ENCODE data around the gene SYT7. TPM values are rescaled to one million over a fixed set of nuclear protein-coding genes. Genes with fewer than 3 reads are reported as not detected.

SYT7 gene
- total RNA-seq, 1 experiment from 2014 or later, result 1.6 TPM

DNA sequence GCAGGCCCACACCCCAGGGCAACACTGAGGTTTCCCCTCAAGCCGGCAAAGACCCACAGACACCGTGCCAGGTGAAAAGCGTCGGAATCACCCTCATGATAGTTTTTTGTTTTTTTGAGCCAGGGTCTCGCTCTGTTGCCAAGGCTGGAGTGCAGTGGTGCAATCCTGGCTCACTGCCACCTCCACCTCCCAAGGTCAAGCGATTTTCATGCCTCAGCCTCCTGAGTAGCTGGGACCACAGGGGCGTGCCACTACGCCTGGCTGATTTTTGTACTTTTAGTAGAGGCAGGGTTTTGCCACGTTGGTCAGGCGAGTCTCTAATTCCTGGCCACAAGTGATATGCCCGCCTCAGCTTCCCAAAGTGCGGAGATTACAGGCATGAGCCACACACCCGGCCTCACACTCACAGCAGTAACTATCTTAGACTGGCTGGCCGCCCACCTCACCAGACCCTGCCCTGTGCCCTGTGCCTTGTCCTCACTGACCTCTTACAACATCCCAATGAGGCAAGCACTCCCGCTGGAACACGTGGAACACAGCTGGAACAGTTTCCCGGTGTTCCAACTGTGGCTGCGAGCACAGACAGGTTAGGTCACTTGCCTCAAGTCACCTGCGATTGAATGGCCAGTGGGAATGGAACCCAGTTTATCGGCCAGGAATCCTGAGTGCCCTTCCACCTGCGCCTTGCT, 51.2 kb downstream of the SYT7 start:
- in situ Hi-C loops (cut with HindIII; ENCODE audit: low sequenced_read_pairs), result no loop called here
- DNase-seq (ENCODE audit: low spot score), result no peak

DNA sequence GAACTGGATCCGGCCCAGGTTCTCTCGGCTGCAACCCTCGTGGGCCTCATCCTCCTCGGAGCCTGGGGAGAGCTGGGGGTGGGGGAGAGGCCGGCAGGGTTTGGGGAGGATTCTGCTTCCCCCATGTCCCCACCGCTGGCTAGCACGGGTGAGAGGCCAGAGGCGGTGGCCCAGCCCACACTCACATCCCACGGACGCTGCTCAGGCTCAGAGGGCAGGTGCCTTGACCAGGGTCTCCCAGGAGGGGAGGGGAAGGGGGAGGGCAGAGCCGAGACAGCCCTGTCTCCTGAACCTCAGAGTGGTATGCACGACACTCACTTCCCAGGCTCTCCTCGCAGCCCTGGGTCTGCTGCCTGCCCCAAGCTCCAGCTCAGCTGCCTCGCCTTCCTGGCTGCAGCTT, 52.8 kb downstream of the SYT7 start:
- no peak for DNase-seq (ENCODE audit: low spot score)
- in situ Hi-C loops (cut with HindIII; ENCODE audit: low sequenced_read_pairs), result no loop called here

DNA sequence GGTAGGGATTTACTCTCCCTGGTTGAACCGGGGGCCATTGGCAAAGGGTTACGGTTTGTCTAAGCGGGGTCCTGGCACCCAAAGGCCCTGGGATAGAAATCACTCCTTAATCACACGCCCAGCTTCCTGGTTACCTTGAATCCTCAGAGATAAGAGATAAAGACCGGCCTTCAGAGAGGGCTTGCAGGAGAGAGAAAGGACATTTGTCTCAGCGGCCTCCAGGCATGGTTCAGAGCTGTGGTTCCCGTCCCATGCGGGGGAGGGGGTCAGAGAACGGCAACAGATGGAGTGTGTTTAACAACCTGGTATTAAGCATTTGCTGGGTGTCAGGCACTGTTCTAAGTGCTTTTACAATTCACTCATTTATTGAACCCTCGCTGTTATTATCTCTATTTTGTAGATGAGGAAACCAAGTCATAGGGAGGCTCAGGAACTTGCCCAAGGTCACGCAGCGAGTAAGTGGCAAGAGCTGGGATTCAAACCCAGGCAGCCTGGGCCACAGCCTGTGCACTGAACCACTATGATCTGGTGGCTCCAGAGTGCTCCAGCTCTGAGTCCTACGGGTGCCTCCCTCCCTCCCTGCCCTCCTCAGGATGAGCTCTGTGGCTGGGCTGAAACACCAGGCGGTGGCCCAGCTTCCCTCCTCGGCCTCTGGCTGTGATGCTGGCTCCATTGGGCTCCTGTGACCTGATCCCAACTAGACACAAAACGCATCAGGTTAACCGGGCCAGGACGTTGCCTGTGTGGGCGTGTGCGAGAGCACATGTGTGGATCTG, 53.7 kb downstream of the SYT7 start:
- DNase-seq (ENCODE audit: low spot score), result no peak
- in situ Hi-C loops (cut with HindIII; ENCODE audit: low sequenced_read_pairs), result no loop called here

DNA sequence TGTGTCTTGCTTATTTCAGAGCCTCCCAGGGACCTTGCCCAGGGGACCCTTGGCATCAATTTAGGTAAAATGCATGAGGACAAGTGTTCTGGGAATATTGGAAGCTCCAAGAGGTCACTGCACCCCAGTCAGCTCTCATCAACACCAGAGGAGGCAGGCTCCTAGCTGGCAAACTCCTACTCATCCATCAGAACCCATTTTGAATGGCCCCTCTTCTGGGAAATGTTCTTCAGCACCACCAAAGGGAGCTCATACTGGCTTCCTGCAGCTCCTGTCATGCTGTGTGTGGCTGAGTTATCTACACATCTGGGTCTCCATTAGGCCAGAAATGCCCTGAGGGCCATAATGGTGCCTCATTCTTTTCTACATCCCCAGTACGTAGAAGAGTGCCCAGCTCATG, 54.6 kb downstream of the SYT7 start:
- no peak for DNase-seq (ENCODE audit: low spot score)
- in situ Hi-C loops (cut with HindIII; ENCODE audit: low sequenced_read_pairs), result no loop called here

DNA sequence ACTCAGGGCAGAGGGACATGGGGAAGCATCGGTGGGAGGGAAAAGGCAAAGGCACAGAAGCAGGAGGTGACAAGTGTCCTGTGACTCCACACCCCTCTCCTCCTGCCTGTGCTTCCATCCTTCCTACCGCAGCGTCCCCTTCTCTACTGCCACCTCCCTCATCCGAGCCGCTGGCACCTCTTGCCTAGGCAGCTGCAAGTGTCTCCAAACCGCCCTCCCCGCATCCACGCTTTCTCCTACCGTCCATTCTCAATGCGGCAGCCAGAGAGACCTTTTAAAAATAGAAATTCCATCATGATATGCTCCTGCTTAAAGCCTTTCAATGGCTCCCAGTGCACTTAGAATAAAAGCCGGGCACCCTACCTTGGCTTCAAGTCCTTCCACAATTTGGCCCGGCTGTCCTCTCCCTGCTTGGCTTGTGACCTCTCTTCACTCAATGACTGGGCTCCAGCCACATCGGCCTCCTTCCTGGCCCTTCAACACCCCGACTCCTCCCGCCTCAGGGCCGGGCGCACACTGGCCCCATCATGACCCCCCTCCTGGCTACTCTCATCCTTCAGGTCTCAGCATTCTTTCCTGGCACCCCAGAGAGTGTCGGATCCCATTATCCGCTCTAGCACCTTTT, 55.8 kb downstream of the SYT7 start:
- no peak for DNase-seq (ENCODE audit: low spot score)
- in situ Hi-C loops (cut with HindIII; ENCODE audit: low sequenced_read_pairs), result no loop called here

DNA sequence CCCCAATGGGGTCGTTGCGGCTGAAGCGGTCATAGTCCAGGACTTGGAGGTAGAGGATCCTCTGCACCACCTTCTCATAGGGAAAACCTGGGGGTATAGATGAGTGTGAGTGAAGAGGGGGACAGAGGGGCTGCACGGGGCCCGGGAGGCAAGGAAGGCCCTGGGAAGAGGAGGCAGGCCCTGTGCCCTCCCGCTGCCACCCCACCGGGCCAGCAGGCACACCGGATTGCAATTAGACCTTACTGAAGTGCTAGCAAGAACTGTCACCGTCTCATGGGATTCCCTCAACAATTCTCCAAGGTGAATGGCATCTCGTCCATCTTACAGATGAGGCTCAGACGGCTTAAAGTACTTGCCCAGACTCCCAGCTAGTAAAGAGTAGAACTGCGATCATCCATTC, 56.4 kb downstream of the SYT7 start:
- no peak for DNase-seq (ENCODE audit: low spot score)
- in situ Hi-C loops (cut with HindIII; ENCODE audit: low sequenced_read_pairs), result no loop called here

DNA sequence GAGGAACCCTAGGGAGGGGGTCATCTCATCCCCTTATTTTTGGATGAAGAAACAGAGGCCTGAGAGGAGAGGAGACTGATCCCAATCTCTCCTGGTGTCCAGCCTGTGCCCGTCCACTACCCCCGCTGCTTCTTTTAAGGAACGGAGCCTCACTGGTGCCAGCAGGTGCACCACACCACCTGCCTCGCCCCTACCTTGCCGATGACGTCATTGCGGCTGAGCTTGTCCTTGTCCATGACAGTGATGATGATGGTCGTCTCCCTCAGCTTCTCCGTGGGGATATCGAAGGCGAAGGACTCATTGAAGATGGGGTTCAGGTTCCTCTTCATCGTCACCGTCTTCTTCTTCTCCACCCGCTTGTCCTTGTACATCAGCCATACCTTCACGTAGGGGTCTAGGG, 58.0 kb downstream of the SYT7 start:
- in situ Hi-C loops (cut with HindIII; ENCODE audit: low sequenced_read_pairs), result no loop called here
- DNase-seq (ENCODE audit: low spot score), result no peak

DNA sequence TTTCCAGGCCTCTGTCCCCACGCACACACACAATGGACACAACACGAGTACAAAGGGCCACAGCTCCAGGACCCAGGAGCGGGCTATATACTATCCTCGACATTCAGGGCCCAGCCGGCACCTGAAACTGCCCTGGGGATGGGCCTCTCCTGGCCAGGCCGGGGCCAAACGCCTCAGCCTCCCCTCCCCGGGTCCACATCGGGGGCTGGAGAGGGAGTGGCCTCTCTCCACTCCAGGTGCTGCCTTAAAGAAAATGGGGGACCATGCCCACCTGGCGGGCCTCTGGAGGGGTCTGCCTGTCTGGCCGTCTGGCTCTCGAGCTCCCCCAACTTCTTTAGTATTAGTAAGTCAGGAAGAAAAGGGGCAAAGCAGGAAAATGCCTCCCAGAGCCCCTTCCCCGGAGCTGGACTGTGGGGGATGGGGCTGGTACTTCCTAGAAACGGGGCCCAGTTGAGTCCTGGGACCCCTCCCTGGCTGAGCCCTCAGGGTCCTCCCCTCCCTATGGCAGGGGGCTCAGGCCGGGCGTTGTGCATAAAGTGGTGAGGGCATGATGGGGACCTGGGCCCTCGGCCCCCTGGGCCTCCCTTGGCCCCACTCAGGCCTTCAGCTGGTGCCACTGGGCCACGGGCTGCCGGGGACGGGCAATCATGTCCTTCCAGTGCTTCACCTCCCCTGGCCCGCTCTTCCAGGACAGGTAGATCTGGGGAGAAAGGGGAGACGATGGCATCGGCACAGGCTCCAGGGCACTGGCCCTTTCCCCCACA, 62.7 kb downstream of the SYT7 start:
- DNase-seq (ENCODE audit: low spot score), result no peak
- in situ Hi-C loops (cut with HindIII; ENCODE audit: low sequenced_read_pairs), result no loop called here

DNA sequence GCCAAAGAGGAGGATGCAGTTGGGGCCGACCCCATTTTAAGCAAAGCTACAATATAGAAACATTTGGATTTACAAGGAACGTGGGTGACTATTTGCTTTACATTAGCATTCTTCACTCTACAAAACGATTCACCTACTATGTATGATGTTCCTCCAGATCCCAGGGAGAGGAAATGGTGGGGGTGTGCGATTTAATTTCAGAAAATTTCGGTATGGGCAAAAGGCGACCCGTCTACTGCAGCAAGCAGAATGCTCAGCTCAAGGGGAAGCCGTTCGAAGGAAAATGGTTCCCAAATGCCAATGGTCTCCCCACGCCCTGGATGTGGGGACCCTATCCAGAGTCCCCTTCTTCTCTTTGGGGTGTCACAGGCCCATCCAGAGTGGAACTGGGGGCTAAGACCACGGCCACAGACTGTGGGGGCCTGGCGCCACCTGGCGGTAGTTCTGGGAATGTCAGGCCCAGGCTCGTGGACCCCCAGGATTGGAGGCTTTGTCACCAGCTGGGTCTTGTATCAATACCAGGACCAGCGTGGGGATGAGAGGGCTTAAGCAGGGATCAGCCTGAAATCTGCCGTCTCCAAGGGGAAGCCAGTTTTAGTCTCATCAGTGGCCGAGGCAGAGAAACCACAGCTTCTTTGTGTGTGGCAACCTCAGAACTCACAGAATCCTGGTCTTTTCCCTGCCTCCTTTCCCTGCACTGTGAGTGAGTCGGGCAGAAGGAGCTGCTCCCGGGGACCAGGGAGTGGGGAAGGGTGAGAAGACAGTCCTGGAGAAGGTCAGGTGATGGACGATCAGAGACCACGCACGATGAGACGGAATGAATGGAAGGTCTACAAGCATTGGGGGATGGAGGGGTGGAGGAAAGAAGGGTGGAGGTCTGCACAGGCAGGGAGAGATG, 64.0 kb downstream of the SYT7 start:
- DNase-seq (ENCODE audit: low spot score), result no peak
- in situ Hi-C loops (cut with HindIII; ENCODE audit: low sequenced_read_pairs), result no loop called here

DNA sequence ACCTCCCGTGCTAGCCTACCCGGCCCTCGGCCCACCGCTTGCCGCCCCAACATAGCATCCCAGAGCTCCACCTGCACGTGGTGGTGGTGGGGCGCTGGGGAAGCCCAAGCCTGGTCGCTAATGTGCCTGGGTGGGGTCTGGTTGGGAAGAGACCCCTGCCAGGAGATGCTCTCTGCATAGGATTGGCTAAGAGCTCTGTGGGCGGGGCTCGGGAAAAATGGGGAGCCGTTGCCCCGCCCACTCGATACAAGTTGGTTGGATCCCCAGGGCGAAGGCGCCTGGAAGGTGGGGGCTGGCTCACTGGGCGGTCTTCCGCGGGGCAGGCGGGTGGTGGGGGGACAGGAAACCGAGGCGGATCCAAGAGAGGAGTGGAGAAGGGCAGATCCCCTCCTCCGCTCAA, 64.7 kb downstream of the SYT7 start:
- in situ Hi-C loops (cut with HindIII; ENCODE audit: low sequenced_read_pairs), result no loop called here
- DNase-seq (ENCODE audit: low spot score), result no peak

DNA sequence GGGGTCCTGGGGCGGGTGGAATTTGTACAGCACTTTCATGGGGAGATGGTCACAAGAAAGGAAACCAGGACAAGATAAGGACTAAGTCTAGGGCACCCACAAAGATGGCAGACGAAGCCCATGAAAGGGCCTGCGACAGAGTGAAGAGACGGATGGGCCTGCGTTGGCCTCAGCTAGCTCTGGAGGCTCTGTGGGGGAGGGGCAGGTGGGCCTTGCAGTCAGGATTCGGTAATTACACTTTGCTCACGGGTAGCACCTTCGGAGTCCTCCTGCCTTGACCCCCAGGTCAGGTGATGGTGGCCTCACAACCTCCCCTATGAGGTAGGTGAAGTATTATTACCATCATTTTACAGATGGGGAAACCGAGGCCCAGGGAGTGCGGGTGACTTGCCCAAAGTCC, 65.2 kb downstream of the SYT7 start:
- in situ Hi-C loops (cut with HindIII; ENCODE audit: low sequenced_read_pairs), result no loop called here
- no peak for DNase-seq (ENCODE audit: low spot score)

DNA sequence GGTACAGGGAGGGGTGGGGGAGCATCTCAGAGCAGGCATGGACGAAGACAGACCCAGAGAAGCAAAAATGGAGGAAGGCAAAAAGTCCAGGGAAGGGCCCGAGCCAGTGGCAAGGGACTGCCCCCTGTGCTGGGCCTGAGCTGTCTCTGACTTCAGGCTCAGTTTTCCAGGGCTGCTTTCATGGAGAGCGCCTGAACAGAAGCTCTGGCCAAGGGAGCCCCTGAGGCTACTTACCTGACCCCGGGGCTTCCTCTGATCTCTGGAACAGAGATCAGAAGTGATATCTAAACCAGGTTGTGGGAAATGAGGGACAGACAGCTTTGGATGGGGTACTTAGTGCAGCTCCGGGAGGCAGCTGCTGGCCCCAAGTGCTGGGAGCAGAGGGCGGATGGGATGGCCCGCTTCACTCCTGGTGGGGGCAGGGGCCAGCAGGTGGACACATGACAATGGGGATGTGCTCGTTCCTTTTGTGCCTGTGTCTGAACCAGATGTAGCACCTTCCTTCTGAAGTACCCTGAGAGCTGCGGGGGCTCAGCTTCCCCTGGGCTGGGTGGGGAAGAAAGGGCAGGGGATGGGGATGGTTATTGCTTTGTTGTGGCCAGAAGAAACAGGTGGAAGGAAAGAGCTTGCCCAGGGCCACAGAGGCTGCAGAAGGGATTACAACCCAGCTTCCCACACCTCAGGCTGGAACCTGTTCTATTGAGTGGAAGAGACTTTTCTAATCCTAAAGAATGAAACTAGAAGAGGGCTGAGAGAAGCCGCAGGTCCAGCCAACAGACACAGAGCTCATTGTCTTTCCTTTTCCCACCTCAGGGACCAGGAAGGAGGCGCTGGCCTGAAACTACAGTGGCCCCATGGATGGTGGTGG, 66.6 kb downstream of the SYT7 start:
- DNase-seq (ENCODE audit: low spot score), result no peak
- in situ Hi-C loops (cut with HindIII; ENCODE audit: low sequenced_read_pairs), result no loop called here

DNA sequence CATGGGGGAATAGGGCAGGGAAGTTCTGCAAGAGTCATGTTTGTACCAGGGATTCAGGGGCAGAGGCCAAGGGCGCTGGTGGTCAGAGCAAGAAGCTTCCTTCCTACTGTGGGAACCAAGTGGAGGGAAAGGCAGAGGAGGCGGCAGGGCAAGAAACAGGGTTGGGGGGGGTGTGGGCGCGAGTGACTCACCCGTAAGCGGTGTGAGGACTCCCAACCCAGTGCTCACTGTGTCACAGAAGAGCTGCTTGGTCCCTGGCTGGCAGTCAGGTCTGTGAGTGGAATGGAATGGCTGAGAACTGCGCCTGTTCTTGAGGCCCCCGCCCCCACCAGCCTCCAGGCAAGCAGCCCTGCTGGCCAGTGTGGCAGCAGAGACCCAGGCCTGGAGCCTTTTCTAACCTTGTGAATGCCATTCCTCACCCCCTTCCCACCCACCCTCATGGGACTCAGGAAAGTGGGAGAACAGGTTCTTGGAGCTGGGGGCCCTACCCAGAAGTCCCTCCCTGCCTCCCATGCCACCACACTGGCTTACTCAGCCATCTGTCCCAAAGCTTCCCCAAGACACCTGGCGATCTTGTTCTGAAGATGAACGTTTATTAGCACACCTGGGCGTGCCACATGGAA, 67.6 kb downstream of the SYT7 start:
- in situ Hi-C loops (cut with HindIII; ENCODE audit: low sequenced_read_pairs), result no loop called here
- no peak for DNase-seq (ENCODE audit: low spot score)

DNA sequence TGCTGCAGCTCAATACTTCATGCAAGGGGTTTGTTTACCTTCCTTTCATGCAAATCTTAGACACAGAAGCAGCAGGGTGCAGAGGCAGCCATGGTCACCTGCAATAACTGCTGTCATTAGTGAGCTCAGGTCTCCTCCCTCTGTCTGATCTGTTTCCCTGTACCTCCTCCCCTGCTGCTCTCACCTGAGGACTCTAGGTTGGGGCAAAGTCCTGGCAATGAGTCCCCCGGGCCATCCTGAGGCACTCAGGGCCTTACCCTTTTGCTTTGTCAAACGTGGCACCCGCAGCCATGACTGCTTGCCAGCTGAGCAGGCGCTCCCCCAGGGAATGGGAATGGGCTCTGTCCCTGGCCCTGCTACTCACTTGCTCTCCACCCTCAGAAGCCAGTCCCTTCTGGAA, 68.4 kb downstream of the SYT7 start:
- no peak for DNase-seq (ENCODE audit: low spot score)
- in situ Hi-C loops (cut with HindIII; ENCODE audit: low sequenced_read_pairs), result no loop called here

DNA sequence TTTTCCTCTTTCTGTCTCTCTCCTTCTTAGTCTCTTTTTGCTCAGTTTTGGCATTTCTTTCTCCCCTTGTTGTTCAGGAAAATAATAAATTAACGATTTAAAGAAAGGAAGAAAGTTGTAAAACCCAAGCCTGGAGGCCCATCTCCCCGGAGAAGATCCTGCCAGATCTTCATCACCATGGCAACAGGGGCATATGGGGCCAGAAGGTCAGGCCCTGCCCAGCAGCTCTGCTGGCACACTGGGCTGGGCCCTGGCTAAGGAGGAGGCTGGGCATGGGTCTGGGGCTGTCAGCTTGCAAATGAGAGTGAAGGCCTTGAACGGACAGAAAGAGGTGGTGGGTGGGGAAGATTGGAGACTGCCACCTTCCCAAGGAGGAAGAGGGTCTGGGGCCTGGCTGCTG, 69.5 kb downstream of the SYT7 start:
- no peak for DNase-seq (ENCODE audit: low spot score)
- in situ Hi-C loops (cut with HindIII; ENCODE audit: low sequenced_read_pairs), result no loop called here

DNA sequence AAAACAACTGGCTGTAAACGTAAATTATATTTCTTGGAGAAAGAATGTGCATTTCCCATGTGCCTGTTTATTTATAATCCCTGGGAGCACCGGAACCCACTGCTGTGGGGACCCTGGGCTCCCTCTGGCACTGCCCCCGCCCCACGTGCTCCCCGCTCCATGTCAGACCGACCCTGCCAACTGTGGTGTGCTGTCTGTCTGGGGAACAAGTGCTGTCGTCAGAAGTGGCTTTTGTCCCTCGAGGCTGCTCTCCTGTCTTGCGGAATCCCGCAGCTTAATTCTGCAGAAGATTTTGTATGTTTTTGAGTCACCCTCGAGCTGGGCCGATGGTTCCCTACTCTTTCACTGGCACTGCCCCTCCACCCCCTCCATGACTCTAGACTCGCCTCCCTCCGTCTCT, 69.9 kb downstream of the SYT7 start:
- in situ Hi-C loops (cut with HindIII; ENCODE audit: low sequenced_read_pairs), result no loop called here
- no peak for DNase-seq (ENCODE audit: low spot score)

DNA sequence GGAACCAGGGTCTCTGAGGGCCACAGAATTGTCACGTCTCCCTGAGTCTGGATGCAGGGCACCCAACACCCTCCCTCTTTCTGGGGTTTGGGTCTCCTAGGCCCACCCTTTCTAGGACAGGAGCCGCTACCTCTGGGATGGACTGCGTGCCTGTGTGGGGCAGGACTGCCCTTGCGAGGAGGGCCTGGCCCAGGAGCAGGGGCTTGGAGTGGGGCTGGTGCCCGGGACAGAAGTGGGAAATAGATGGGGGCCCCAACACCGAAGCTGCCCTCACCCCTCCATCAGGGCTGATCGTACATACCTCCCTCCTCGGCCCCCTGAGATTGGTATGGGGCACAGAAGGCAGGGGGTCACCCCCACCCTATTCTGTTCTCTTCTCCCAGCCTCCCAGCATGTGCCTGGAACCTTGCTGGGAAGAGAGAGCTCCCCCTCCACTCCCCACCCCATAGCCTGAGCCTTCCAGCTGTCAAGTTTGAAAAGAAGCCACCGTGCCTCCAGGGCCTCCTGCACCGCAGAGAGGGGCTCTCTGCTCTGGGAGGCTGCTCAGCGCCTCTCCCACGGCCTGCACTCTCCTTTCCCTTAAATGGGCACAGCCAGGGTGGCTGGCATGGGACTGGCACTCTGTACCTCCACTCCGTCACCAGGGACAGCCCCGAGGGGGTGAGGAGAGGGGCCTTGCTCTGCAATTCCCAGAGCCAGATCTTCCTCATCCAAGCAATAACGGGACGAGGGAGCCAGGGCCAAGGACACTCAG, 70.5 kb downstream of the SYT7 start:
- in situ Hi-C loops (cut with HindIII; ENCODE audit: low sequenced_read_pairs), result no loop called here
- no peak for DNase-seq (ENCODE audit: low spot score)

Measured in G401 (cell line).